GM21619 (cell line): ENCODE measurements around the gene SEC14L1.
A peak's percentile ranks its signal among the peaks of the same experiment; 100 is the strongest.
"Not testable (repeated sequence)": the region's sequence is repeated elsewhere in the genome, so short reads cannot be mapped to it uniquely, and the experiment has no call there.

Experiments used
- ATAC-seq: cut with Tn5 transposase; IDR thresholded peaks from one replicate; pipeline ENCODE4 v1.9.1; 2021; ENCODE audit not compliant: unreplicated experiment

SEC14L1 gene

GRCh38 chr17:77140166-77140877 lies 447 bp upstream of the SEC14L1 start:
- peak; percentile 76 for ATAC-seq

GRCh38 chr17:77141846-77142449 lies 1.2 kb downstream of the SEC14L1 start:
- ATAC-seq, result no peak

- ATAC-seq, result no peak
Measured at GRCh38 chr17:77142689-77143088, 1.9 kb downstream of the SEC14L1 start.

DNA sequence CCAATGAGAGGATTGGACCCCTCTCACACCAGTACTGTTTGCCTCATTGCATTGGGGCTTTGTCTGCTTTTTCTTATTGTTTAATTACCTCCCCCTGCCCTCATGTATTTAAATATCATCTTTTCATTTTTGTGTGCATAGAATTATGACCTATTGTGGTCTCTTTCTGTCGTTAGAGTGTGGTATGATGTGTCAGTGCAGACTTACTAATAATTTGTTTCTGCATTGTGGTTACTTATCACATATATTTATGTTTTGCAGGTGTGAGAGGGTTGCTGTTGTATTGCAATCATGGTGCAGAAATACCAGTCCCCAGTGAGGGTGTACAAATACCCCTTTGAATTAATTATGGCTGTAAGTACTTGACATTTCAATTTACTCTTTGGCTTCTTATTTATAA lies 2.5 kb downstream of the SEC14L1 start:
- no peak for ATAC-seq

DNA sequence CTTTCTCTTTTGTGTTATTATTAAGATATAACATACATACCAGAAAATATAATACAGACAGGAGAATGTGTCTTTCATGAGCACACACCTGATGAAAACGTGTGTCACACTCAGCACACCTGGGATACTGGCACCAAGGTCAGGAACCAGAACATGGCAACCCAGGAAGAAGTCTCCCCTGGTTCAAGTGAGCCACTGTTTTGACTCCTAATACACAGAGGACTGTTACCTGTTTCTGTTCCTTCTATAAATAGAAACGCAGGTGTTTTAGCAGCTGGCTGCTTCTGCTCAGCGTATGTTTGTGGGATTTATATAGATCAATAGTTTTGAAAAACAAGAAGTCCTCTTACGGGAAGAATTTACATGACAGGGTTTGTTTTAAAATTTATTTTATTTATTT lies 3.5 kb downstream of the SEC14L1 start:
- no peak for ATAC-seq

GRCh38 chr17:77145224-77145611 lies 4.4 kb downstream of the SEC14L1 start:
- ATAC-seq, result no peak

DNA sequence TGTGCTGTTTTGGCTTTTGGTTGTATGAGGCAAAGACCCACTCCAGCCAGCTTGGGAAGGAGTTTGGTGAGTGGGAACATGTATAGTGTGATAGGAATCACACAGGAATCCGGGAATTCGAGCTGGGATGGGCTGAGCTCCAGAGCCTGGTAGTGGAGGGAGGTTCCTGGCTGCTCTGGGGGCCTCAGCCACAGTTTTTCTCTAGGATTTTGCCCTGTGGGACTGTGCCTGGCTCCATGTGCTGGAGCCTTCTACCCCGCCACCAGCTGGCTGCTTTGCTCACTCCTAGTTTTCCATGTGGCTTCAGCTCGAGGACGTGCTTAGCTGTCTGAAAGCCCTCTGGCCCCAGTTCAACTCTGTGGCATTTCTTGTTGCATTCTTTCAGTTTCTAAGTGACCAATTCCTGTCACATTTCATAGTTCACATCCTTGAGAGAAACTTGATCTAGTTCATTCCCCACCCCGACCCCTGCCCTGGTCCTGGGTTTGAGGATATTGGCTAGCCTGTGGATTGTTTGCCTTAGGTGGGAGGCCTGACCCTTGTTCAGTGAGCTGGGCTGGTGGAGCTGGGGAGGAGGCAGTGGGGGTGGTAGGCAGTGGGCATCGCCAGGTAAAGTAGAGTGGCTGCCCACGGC lies 5.0 kb downstream of the SEC14L1 start:
- ATAC-seq, result no peak

DNA sequence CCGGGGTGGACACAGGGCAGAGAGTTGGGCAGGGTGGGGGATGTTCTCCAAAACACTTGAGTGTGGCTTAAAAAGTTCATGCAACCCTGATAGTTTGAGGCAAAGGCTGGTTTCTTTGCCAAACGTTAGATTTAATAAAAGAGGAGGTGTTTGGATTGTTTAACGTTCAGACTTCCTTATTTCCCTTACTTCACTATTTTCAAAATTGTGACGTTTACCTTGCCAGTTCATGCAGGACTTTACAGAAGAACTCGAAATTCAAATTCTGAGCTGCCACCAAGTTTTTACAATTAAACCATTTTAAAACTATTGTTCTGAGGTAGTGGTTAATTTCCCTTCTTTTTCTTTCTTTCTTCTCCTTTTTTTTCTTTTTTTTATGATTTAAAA lies 5.5 kb downstream of the SEC14L1 start:
- no peak for ATAC-seq

DNA sequence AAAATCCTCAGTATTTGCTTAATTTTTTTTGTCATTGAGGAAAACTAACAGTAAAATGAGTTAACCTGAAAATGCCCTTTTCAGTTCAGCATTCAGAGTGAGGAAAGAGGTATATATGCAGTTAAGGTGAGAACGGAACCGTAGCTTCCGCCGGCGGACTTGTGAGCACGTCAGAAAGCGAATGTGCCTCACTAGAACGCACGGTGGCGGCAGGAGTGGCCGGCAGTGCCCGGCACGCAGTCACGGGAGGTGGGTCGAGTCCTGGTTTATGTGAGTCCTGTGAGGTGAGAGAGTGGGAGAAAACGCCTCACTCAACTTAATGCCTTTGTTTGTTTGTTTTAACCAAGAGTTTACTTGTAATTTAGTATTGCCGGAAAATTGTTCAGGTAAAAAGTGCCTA lies 6.1 kb downstream of the SEC14L1 start:
- no peak for ATAC-seq

DNA sequence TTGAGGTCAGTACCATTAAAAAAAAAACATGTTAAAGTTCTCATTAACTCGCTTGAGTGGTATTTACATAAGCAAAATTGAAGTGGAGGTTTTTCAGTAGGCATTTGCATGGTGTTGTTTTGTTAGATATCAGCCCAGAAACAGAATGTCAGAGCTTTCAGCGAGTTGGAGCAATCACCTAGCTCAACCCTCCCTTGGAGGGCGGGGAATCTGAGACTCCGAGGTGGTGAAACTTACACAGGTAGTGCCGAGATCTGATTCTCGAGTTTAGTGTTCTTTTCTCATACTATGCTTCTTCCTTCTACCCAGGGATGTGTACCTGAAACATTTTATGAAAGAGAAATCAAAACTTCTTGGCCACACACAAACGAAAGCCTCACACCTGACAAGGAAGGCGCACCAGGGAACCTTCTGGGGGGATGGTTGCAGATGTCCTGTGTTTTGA lies 6.6 kb downstream of the SEC14L1 start:
- ATAC-seq, result peak; percentile 57

- no peak for ATAC-seq
Measured at GRCh38 chr17:77148077-77148939, 7.5 kb downstream of the SEC14L1 start.

DNA sequence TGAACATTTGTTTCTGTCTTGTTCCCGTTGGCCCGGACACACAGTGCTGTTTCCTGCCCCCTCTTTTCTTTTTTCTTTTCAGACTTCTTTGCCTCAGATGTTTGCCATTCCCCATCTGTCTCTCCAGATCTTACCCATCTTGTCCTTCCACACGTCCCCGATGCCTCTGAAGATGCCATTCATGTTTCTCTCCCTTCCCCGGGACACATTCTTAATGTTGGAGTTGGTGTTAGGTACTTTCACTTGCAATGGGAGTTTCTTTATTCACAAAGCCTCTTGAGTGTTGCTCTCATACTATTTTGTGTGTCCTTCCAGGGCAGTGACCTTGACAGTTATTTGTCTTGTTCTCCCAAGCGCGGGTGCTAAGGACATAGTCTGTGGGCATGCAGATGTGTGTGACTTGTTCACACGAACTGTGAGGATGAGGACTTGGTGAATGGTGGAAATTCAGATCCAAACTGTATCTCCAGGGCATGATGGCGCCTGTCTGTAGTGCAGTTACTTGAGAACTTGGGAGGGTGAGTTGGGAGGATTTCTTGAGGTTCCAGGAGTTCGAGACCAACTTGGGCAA lies 8.3 kb downstream of the SEC14L1 start:
- ATAC-seq, result no peak

DNA sequence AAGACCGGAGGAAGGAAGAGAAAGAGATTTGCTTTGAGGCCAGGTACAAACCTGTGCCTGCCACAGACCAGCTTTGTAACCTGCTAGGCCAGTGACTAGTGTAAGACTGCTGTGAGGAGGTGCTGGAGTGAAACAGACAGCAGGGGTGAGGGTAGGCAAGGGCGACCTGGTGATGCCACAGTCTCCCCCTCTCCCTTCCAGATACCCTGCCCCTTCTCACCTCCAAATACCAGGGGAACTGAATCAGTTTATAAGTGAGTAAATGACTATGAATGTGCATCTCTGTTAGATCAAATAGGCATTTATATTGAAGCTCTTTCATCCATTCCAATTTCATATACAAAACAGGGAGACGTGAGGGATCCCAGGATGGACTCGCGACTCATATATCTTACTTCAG lies 9.4 kb downstream of the SEC14L1 start:
- ATAC-seq, result no peak

DNA sequence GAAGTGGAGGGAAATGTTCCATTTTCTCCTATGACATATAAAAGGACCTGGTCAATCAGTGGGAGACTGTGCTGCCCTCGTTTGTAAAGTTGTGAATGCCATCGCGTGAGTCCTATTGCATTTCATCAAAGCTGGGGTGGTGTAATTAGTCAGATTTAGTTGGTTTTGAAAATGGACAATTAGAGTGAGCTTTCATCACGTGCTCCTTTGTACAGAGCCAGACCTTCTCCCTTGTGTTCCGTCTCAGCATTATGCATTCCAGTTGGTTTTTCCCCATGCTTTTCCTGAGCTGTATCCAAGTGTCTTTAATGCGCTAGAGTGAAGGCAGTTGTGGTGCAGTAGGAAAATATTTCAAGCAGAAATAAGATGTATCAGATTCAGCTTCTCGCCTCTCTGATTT lies 10.4 kb downstream of the SEC14L1 start:
- no peak for ATAC-seq

- not testable (repeated sequence) for ATAC-seq
Measured at GRCh38 chr17:77152056-77152455, 11.3 kb downstream of the SEC14L1 start.

GRCh38 chr17:77153472-77153871 lies 12.7 kb downstream of the SEC14L1 start:
- no peak for ATAC-seq

DNA sequence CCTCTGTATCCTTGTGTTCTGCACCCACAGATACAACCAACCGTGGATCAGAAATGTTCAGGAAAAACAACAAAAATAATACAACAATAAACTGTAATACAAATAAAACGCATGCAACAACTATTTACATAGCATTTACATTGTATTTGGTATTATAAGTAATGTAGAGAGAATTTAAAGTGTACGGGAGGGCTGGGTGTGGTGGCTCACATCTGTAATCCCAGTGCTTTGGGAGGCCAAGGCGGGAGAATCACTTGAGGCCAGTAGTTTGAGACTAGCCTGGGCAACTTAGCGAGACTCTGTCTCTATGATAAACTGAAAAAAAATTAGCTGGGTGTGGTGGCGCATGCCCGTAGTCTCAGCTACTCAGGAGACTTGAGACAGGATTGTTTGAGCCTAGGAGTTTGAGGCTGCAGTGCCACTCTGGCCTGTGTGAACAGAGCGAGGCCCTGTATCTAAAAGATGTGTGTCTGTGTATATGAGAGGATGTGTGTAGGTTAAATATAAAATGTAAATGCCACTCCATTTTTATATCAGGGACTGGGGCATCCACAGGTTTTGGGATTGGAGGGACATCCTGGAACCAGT lies 13.3 kb downstream of the SEC14L1 start:
- no peak for ATAC-seq

DNA sequence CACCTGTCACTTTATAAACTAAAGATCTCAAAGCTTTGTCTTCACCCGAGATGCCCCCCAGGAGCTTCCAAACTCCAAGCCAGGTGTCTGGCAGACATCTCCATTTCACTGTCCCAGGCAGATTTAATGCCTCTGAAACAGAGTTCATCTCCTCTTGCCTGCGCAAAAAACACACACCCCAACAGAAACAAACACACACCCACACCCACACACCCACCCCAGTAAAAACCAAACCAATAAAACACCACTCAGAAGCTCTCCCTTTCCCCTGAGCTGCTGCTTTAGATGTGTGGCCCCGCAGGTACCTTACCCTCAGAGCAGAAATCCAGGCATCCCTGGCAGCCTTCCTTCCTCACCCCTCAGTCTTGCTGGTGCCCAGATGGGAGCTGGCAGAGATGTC lies 14.4 kb downstream of the SEC14L1 start:
- ATAC-seq, result no peak

DNA sequence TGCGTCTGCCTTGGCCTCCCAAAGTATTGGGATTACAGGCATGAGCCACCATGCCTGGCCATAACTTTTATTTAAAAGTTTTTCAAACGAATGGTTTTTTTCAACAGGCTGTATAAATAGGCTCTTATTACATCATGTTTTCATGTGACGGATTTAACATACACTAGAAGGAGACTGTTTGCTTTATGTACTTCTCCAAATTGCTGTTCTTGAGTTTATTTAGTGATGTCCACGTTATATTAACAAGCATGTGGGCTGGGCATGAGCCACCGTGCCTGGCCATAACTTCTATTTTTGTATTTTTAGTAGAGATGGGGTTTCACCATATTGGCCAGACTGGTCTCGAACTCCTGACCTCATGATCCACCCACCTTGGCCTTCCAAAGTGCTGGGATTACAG lies 17.0 kb downstream of the SEC14L1 start:
- not testable (repeated sequence) for ATAC-seq

GRCh38 chr17:77160091-77160874 lies 19.5 kb downstream of the SEC14L1 start:
- no peak for ATAC-seq
